Stimulated activated naive CD8-positive, alpha-beta T cell treated with anti-CD3 and anti-CD28 coated beads, Interleukin-15, Interleukin-2, amounts not matched to agents 100 ng/mL and 50 ng/mL, for 24 hours (primary cell): Measurements from ENCODE around the gene EFCAB6.
"Not testable (repeated sequence)": the region's sequence is repeated elsewhere in the genome, so short reads cannot be mapped to it uniquely, and the experiment has no call there.

Experiments
- H3K27ac Mint-ChIP-seq: one replicate; pipeline ENCODE4 v1.8.0; 2021; ENCODE audit warnings: mild to moderate bottlenecking, mixed read lengths
- H3K27me3 Mint-ChIP-seq: one replicate; pipeline ENCODE4 v1.8.0; 2021; ENCODE audit warnings: mixed read lengths
- H3K36me3 Mint-ChIP-seq: one replicate; pipeline ENCODE4 v1.8.0; 2021; ENCODE audit warnings: low read depth, mixed read lengths
- H3K4me1 Mint-ChIP-seq: one replicate; pipeline ENCODE4 v1.8.0; 2021; ENCODE audit warnings: low read depth, mixed read lengths
- H3K4me3 Mint-ChIP-seq: one replicate; pipeline ENCODE4 v1.8.0; 2021; ENCODE audit warnings: mild to moderate bottlenecking, mixed read lengths
- H3K9me3 Mint-ChIP-seq: one replicate; pipeline ENCODE4 v1.8.0; 2021; ENCODE audit warnings: mixed read lengths

EFCAB6 gene

GRCh38 chr22:43658823-43659222, 153.3 kb downstream of the EFCAB6 start:
- Mint-ChIP-seq H3K9me3 (no peaks in the 10 kb centered on the region), H3K4me3 (no peak overlapping the region), H3K36me3 (no peaks in the 10 kb centered on the region), H3K27me3 (no peaks in the 10 kb centered on the region), H3K27ac (no peak overlapping the region), H3K4me1 (no peaks in the 10 kb centered on the region)

- not testable (repeated sequence) for H3K4me1 Mint-ChIP-seq, H3K27ac Mint-ChIP-seq, H3K9me3 Mint-ChIP-seq, H3K27me3 Mint-ChIP-seq, H3K4me3 Mint-ChIP-seq, H3K36me3 Mint-ChIP-seq
These were observed 155.5 kb downstream of the EFCAB6 start for GRCh38 chr22:43656581-43656980.

- H3K4me3 Mint-ChIP-seq = no peak overlapping the region
- H3K9me3 Mint-ChIP-seq = peaks cover 4% of the 10 kb centered on the region
- no peaks in the 10 kb centered on the region for H3K4me1 Mint-ChIP-seq
- H3K36me3 Mint-ChIP-seq = no peaks in the 10 kb centered on the region
- peaks cover 4% of the 10 kb centered on the region for H3K27me3 Mint-ChIP-seq
- no peak overlapping the region for H3K27ac Mint-ChIP-seq
These were observed 157.8 kb downstream of the EFCAB6 start for GRCh38 chr22:43654271-43654670.

- H3K36me3 Mint-ChIP-seq = no peaks in the 10 kb centered on the region
- no peaks in the 10 kb centered on the region for H3K4me1 Mint-ChIP-seq
- no peak overlapping the region for H3K4me3 Mint-ChIP-seq
- no peak overlapping the region for H3K27ac Mint-ChIP-seq
- peaks cover 4% of the 10 kb centered on the region for H3K9me3 Mint-ChIP-seq
- peaks cover 4% of the 10 kb centered on the region for H3K27me3 Mint-ChIP-seq
These were observed 159.3 kb downstream of the EFCAB6 start for GRCh38 chr22:43652845-43653244.

DNA sequence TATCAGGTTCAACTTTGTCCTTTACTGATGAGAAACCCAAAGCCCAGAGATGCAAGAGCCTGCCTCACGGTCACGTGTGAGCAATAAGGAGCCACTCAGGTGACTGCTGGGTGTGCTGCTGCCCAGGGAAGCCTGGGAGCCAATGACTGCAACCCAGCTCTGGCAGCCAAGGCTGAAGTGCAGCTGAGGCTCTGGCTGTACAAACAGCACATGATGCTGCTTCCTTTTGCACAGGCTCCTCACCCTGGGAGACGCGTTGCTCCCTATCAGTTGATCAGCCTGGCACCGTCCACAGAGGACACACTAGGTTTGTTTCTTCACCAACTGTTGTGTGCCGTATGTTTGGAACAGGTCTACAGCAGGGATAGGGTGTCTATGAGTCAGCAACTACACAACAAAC, 168.7 kb downstream of the EFCAB6 start:
- H3K9me3 Mint-ChIP-seq = peaks cover 17% of the 10 kb centered on the region
- peaks cover 24% of the 10 kb centered on the region for H3K27me3 Mint-ChIP-seq
- no peaks in the 10 kb centered on the region for H3K4me1 Mint-ChIP-seq
- H3K4me3 Mint-ChIP-seq = no peak overlapping the region
- H3K36me3 Mint-ChIP-seq = peaks cover 7% of the 10 kb centered on the region
- H3K27ac Mint-ChIP-seq = no peak overlapping the region

GRCh38 chr22:43642319-43643206, 169.5 kb downstream of the EFCAB6 start:
- H3K4me3 Mint-ChIP-seq = no peak overlapping the region
- H3K36me3 Mint-ChIP-seq = peaks cover 7% of the 10 kb centered on the region
- H3K9me3 Mint-ChIP-seq = peaks cover 17% of the 10 kb centered on the region
- H3K4me1 Mint-ChIP-seq = no peaks in the 10 kb centered on the region
- H3K27me3 Mint-ChIP-seq = peaks cover 24% of the 10 kb centered on the region
- no peak overlapping the region for H3K27ac Mint-ChIP-seq

DNA sequence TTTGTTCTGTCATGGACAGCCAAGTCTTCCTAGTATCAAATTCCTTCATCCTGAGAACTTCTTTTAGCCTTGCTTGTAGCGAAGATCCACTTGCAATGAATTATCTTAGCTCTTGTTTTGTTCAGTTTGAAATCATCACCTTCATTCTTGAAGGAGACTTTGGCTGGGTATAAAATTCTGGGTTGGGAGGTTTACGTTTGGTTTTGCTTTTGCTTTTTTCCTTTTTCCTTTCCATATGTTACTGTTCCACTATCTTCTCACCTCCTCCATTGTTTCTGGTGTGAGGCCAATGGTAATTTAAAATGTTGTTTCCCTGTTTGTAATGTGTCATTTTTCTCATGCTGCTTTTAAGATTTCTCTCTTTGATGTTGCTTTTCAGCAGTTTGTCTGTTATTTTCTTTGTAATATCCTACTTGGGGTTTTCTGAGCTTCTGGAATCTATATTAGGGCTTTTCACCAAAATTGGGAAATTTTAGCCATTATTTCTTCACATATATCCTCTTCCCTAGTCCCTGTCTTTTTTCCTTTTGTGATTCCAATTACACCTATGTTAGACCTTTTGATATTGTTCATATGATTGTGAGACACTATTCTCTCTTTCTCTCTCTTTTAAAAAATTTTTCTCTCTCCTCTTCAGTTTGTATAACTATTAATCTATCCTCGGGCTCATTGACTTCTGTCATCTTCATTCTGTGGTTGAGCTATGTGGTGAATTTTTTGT, 172.7 kb downstream of the EFCAB6 start:
- Mint-ChIP-seq H3K27ac (no peak overlapping the region), H3K4me1 (no peaks in the 10 kb centered on the region), H3K9me3 (peaks cover 17% of the 10 kb centered on the region), H3K27me3 (peaks cover 24% of the 10 kb centered on the region), H3K4me3 (no peak overlapping the region), H3K36me3 (peaks cover 7% of the 10 kb centered on the region)

GRCh38 chr22:43637275-43638260, 174.5 kb downstream of the EFCAB6 start:
- H3K9me3 Mint-ChIP-seq = peaks cover 17% of the 10 kb centered on the region
- no peak overlapping the region for H3K27ac Mint-ChIP-seq
- H3K27me3 Mint-ChIP-seq = peaks cover 19% of the 10 kb centered on the region
- H3K36me3 Mint-ChIP-seq = peaks cover 7% of the 10 kb centered on the region
- H3K4me1 Mint-ChIP-seq = no peaks in the 10 kb centered on the region
- H3K4me3 Mint-ChIP-seq = no peak overlapping the region

- peaks cover 16% of the 10 kb centered on the region for H3K9me3 Mint-ChIP-seq
- no peak overlapping the region for H3K27ac Mint-ChIP-seq
- peaks cover 7% of the 10 kb centered on the region for H3K36me3 Mint-ChIP-seq
- no peaks in the 10 kb centered on the region for H3K4me1 Mint-ChIP-seq
- no peak overlapping the region for H3K4me3 Mint-ChIP-seq
- H3K27me3 Mint-ChIP-seq = peaks cover 15% of the 10 kb centered on the region
These were observed 176.0 kb downstream of the EFCAB6 start for GRCh38 chr22:43636086-43636485.

DNA sequence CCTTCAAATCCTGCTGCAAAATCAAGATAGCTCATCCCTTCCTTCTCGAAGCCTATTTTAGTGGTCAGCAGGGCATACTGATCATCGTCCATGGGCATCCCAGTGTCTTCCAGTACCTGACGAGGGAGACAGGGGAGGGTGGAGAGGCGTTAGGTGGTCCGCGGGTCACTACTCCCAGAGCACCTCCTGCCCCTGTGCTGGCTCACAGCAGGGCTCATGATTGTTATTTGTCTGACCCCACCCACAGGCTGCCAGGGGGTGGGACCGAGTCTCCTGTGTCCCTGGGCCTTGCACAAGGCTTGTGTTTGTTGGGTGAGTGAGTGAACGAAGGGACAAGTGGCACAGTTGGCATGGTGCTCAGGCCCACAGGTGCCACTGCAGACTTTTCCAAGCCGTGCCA, 177.0 kb downstream of the EFCAB6 start:
- H3K36me3 Mint-ChIP-seq = peaks cover 7% of the 10 kb centered on the region
- no peak overlapping the region for H3K27ac Mint-ChIP-seq
- H3K4me1 Mint-ChIP-seq = no peaks in the 10 kb centered on the region
- peaks cover 8% of the 10 kb centered on the region for H3K9me3 Mint-ChIP-seq
- H3K27me3 Mint-ChIP-seq = peaks cover 7% of the 10 kb centered on the region
- H3K4me3 Mint-ChIP-seq = no peak overlapping the region

DNA sequence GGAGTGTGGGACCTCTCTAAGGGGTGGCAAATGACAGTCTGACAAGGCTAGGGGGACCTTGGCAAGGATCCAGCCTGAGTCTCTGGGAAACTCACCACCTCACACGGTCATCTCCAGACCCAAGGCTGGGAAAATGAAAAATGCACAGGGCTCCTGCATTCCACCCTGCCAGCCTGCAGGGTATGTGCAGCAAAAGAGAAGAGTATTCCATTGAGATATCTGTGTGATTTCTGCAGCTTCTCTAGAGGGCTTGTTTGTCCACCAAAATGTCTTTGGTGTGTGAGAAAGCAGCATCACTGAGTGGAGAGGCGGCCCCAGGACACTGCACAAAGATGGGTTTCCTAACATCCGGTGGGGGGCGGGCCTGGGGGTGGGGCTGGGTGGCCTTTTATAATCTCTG, 177.8 kb downstream of the EFCAB6 start:
- Mint-ChIP-seq H3K27me3 (peaks cover 1% of the 10 kb centered on the region), H3K9me3 (peaks cover 2% of the 10 kb centered on the region), H3K36me3 (peaks cover under 1% of the 10 kb centered on the region), H3K27ac (no peak overlapping the region), H3K4me3 (no peak overlapping the region), H3K4me1 (no peaks in the 10 kb centered on the region)

DNA sequence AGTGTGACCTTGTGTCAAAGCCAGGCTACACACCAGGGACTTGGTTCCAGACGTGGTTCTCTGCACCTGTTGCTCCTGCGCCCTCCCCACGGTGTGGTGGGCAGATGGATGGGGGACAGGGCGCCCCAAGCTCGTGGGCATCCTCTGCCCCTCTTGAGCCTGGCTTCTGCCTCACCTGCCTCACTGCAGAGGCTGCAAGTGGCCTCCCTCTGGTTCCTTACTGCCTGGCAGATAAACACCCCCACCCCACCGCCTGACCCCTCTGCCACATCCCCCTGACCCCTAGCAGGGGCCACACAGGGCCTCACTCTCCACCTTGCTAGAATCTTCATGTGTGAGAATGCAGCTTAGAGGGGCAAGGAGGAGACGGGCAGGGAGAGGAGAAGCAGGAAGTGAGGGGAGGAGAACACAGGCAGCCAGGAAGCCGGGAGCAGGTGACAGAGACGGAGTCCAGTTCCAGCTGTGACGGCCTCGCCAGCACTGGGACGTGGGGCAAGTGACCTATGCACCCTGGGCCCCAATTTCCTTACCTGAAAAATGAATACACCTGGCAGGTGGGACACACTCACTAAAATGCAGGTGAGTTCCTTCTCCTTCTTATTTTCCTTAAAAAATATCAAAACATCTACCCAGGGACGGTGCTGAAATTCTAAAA, 178.3 kb downstream of the EFCAB6 start:
- Mint-ChIP-seq H3K27me3 (no peaks in the 10 kb centered on the region), H3K36me3 (no peaks in the 10 kb centered on the region), H3K4me1 (no peaks in the 10 kb centered on the region), H3K4me3 (no peak overlapping the region), H3K9me3 (no peaks in the 10 kb centered on the region), H3K27ac (no peak overlapping the region)

GRCh38 chr22:43631846-43632245, 180.3 kb downstream of the EFCAB6 start:
- H3K36me3 Mint-ChIP-seq = no peaks in the 10 kb centered on the region
- H3K4me1 Mint-ChIP-seq = no peaks in the 10 kb centered on the region
- no peaks in the 10 kb centered on the region for H3K9me3 Mint-ChIP-seq
- no peak overlapping the region for H3K4me3 Mint-ChIP-seq
- no peak overlapping the region for H3K27ac Mint-ChIP-seq
- H3K27me3 Mint-ChIP-seq = no peaks in the 10 kb centered on the region

DNA sequence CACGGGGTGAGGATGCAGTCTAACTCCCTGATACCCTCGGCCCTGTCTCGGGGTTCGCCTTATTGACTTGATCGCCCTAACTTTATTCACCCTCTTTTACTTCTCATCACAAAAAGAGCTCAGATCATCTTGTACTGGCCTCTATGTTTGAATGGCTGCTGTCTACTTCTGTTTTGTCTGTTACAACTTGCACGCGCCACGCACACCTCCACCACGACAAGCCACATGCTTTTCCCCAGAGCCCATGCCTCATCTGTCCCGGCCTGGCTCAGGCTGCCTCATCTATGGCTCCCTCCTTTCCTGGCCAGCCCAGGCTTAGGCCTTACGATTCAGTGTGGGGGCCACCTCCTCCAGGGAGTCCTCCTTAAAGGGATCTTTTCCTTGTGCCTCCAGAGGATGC, 180.9 kb downstream of the EFCAB6 start:
- H3K27ac Mint-ChIP-seq = no peak overlapping the region
- no peaks in the 10 kb centered on the region for H3K36me3 Mint-ChIP-seq
- H3K27me3 Mint-ChIP-seq = no peaks in the 10 kb centered on the region
- H3K4me1 Mint-ChIP-seq = no peaks in the 10 kb centered on the region
- H3K9me3 Mint-ChIP-seq = no peaks in the 10 kb centered on the region
- H3K4me3 Mint-ChIP-seq = no peak overlapping the region
